K562 (cell line): ENCODE measurements around the gene SF3A2. TPM values are rescaled to one million over a fixed set of nuclear protein-coding genes. Genes with fewer than 3 reads are reported as not detected.
A peak's percentile ranks its signal among the peaks of the same experiment; 100 is the strongest.

Experiments
- ARHGAP35 ChIP-seq: fragments of 450-650 bp; IDR thresholded peaks from 2 replicates; pipeline ENCODE4 v1.6.1; 2018; ENCODE audit not compliant: partially characterized antibody
- E2F8 ChIP-seq: fragments of 450-650 bp; IDR thresholded peaks from 2 replicates; pipeline ENCODE4 v1.7.1; 2018; ENCODE audit warnings: mild to moderate bottlenecking, low read depth; ENCODE audit not compliant: partially characterized antibody
- KLF1 ChIP-seq: fragments of 450-650 bp; IDR thresholded peaks from 2 replicates; pipeline ENCODE4 v1.6.1; 2016; ENCODE audit warnings: missing genetic modification characterization, missing compliant biosample characterization
- RBBP5 ChIP-seq: fragments of 200-600 bp; sonication (generic); IDR thresholded peaks from 2 replicates; pipeline ENCODE4 v1.6.1; 2012; ENCODE audit warnings: borderline replicate concordance, mild to moderate bottlenecking, low read length, control low read depth, inconsistent platforms; ENCODE audit not compliant: insufficient read depth, poor library complexity, severe bottlenecking
- RREB1 ChIP-seq: fragments of 250-450 bp; sonication (Bioruptor Pico); IDR thresholded peaks from 2 replicates; pipeline ENCODE4 v1.4.0; 2020
- SMAD3 ChIP-seq: fragments of 450-650 bp; formaldehyde crosslinking; conservative IDR thresholded peaks from 2 replicates; pipeline ENCODE4 v1.4.0; 2020; ENCODE audit warnings: mild to moderate bottlenecking
- ZBED1 ChIP-seq: IDR thresholded peaks from 2 replicates; pipeline ENCODE4 v1.6.1; 2014
- ZNF274 ChIP-seq: IDR thresholded peaks from 2 replicates; pipeline ENCODE4 v1.6.1; 2011; ENCODE audit warnings: low read depth, mild to moderate bottlenecking, low read length, moderate library complexity, borderline replicate concordance
- polyA plus RNA-seq, 8 experiments: library from polyadenylated mRNA; depleted of rRNA in 4 of 8; stranded (reverse) in 5 of 8; unstranded in 3 of 8; fragments of >200 nt; fragmentation: Nextera tagmentation in 2 of 8; fragmentation: Illumina TruSeq in 1 of 8; extraction: Ambion mirVana in 2 of 8; extraction: Trizol in 1 of 8; gene quantifications; 2 replicates each; pipeline versions ENCODE4 v1.2.1 to v1.2.3, GENCODE V29; 2011 to 2014; ENCODE audit warnings: inconsistent platforms in 1 of 8, missing spikeins in 1 of 8
- total RNA-seq, 7 experiments: library from RNA; depleted of rRNA in 6 of 7; stranded (reverse); fragments of >200 nt in 6 of 7; fragmentation: Illumina TruSeq in 2 of 7; extraction: Trizol in 2 of 7; gene quantifications; 2 replicates each; pipeline versions ENCODE4 v1.2.1 to v1.2.3, GENCODE V29; 2011 to 2021; ENCODE audit warnings: low replicate concordance in 1 of 7

SF3A2 gene
- total and polyA plus RNA-seq, 9 of the 15 experiments (the other 6 are each of a cell fraction or from before 2014, with no cell fraction given) = 0.17 to 194 (median 22.8) TPM

DNA sequence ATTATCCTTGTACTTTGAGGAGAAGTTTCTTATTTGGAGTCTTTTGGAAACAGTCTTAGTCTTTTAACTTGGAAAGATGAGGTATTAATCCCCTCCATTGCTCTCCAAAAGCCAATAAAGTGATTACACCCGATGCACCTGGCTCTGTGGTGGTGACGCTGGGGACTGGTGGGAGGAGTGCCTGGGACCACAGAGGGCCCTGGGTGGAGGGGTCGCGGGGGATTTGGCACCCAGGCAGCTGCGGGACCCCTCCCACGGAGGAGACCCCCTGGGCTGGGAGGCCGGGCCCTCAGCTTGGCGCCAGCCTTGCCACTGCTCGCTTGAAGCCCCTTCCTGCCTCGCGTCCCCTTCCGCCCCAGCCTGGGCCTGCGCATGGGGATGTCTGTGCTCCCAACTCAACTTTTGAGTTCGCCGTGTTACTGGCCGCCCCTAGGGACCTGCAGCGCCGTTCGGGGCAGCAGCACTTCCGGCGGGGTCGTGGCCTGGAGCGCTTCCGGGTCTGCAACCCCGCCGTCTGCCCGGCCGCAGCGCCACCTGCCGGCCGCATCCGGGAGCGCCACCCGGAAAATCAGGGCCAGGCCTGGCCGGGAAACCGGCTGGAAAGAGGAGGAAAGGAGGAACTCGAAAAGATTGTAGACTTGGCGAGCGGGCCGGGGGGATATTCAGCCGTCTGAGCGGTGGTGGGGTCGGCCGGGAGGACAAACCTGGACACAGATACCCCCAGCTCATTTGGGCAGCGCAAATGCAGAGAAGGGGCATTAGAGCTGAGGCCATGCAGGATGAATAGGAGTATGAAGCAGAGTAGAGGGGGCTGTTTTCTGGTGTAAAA, 36.9 kb downstream of the SF3A2 start (continued):
- TF ChIP-seq E2F8 = peak; percentile 93
- no peak; the same call in 1 of the 2 replicates for TF ChIP-seq SMAD3
- peak; percentile 8 for TF ChIP-seq ARHGAP35
- peak; percentile 55; the same call in 1 of the 2 replicates for TF ChIP-seq KLF1 (tag)
- peak; percentile 82; the same call in 1 of the 2 replicates for TF ChIP-seq ZBED1
- TF ChIP-seq RREB1 (CRISPR knock-in tag) = no peak
- TF ChIP-seq RBBP5 = peak; percentile 51
- no peak for TF ChIP-seq ZNF274
